Measurements from ENCODE around the gene NECTIN1. TPM values are rescaled to one million over a fixed set of nuclear protein-coding genes. Genes with fewer than 3 reads are reported as not detected.

Gene NECTIN1
- total RNA-seq, 1 donor from 2014 or later, result 232 TPM

DNA sequence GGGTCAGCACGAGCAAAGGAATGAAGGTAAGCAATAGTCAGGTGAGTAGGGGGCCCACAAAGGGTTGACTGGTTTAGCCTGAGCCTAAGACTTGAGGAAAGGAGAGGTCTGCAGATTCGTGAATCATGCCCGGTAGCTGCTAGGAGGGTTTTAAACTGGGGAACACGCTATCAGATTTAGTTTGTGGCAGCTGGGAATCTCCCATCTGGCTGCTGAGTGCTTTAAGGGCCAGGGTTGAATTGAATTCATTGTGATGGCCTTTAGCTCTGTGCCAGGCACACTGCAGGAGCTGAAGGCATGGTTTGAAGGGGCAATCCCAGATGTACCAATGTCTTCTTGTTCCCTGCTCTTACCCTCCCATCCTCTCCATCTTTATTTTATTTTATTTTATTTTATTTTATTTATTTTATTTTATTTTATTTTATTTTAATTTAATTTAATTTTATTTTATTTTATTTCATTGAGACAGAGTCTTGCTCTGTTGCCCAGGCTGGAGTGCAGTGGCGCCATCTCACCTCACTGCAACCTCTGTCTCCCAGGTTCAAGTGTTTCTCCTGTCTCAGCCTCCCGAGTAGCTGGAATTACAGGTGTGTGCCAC lies 1.9 kb upstream of the NECTIN1 start:
- DNase-seq (ENCODE audit: low spot score), result no peak

GRCh38 chr11:119729951-119730613 lies 1.1 kb upstream of the NECTIN1 start:
- peak; percentile 83 for DNase-seq (ENCODE audit: low spot score)

- no peak for DNase-seq (ENCODE audit: low spot score)
These were observed 554 bp upstream of the NECTIN1 start for GRCh38 chr11:119729581-119729927.

GRCh38 chr11:119728211-119728626 lies 781 bp downstream of the NECTIN1 start:
- no peak for DNase-seq (ENCODE audit: low spot score)

DNA sequence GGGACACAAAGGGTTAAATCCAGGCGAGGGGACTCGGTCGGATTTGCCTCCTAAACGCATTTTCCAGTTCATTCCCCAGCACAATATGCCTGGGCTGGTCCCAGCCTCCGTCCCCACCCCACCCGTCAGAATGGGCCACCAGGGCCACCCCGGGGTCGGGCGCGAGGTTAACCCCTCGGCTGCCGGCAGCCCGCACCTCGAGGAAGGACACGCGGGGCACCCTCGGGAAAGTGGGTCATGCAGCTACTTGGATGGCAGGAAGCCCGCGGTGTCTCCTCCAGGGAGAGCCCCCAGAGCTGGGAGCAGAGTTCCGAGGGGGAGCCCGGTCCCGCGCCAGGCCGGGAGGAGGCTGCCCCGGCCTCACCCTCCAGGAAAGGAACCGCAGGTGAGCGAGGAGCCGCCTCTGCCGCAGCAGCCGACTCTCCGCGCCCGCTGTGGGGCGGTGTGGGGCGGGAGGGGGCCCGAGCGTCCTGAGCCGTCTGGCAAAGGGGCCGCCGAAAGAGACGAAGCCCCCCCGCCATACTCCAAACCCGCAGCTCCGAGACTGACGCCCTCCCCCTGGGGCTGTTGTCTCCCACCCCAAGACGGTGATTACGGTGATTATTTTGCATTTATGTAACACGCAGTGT lies 1.4 kb downstream of the NECTIN1 start:
- peak; percentile 57 for DNase-seq (ENCODE audit: low spot score)

DNA sequence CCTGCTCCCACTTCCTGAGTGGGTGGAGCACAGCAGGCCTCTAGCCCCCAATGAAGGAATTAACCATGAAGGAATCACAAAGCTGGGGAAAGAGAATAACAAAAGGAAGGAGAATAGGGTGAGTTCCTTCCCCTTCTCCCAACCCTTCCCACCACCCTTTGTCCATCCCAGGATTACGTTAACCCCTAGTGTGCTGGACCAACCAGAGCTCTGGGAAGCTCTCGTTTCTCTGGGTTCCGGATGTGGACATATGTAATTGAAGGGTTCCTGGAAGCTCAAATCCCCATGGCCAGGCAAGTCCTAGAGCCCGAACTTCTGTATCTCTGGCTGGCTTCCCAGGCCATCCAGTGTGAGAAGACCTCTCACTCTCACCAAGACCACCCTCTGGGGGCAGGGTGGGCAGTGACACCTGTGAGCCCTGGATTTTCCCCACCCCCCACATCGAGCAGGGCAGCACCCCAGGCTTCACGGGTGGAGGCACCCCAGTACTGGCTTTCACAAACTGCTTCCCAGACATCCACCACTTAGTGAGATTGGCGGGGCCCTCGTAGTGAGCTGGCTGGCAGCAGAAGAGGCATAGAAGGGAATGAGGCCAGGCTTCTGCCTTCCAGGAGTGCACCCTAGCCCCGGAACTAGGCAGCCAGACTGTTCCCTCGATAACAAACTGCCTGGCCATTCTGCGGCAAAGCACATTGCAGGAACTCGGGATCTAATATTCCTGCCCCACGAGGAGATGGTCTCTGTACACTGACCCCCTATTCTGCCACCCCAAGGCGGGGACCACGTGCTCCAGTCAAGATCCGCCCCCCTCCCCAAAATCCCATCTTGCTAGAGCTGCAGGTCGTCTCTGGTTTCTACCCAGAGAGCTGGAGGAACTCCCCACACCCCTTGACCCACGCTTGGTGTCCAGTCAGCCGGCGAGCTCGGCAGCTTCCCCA lies 2.1 kb downstream of the NECTIN1 start:
- DNase-seq (ENCODE audit: low spot score), result no peak

DNA sequence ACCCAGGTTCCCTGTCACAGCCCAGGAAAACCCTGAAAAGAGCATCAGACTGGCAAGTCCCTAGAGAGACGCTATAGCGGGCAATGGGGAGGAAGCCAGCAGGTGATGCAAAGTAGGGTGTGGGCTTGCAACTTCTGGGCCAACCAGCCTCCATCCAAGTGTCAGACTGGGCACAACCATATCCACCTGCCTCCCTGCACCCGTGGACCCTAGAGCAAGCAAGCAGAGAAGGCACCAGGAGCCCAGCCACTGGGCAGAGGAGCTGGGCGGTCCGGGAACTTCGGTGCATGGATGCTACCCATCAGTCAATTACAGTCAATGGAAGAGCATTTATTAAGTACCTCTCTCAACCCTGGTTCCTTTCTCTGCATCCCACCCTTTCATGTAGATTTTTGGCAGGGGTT lies 2.8 kb downstream of the NECTIN1 start:
- no peak for DNase-seq (ENCODE audit: low spot score)

DNA sequence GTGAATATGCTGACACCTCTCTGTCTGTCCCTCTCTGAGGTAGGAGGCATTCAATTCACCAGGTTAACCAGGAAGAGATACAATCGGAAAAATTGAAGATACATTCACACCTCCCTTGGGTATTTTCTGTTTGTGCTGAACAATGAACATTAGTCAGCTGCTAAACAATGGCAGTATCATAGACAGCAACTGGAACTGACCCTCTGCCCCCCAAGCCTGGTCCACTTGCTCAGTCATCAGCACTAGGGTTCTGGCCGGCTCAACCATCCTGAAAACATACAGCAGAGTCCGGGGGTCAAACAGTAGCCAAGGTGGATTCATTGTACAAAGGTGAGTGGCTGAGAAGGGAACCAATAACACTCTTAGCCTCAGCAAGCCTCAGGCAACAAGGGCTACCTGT lies 4.0 kb downstream of the NECTIN1 start:
- DNase-seq (ENCODE audit: low spot score), result no peak

DNA sequence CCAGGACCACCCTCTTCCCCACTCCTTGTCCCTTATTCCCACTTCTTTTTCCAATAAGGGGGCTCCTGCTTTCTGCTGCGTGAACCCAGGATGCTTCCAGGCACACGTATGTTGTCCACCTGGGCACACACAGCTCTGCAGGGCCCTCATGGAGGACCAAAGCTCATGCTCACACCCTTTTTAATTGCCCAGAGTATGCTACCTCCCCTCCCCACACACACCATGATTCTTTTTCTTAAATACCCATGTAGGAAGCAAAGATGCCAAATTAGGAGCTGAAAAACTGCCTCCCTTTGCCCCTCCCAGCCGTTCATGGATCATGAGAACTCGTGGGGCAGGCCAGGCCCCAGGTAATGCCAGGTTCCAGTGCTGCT lies 5.1 kb downstream of the NECTIN1 start:
- no peak for DNase-seq (ENCODE audit: low spot score)

GRCh38 chr11:119723243-119723951 lies 5.6 kb downstream of the NECTIN1 start:
- DNase-seq (ENCODE audit: low spot score), result no peak

GRCh38 chr11:119722281-119722794 lies 6.7 kb downstream of the NECTIN1 start:
- DNase-seq (ENCODE audit: low spot score), result no peak

DNA sequence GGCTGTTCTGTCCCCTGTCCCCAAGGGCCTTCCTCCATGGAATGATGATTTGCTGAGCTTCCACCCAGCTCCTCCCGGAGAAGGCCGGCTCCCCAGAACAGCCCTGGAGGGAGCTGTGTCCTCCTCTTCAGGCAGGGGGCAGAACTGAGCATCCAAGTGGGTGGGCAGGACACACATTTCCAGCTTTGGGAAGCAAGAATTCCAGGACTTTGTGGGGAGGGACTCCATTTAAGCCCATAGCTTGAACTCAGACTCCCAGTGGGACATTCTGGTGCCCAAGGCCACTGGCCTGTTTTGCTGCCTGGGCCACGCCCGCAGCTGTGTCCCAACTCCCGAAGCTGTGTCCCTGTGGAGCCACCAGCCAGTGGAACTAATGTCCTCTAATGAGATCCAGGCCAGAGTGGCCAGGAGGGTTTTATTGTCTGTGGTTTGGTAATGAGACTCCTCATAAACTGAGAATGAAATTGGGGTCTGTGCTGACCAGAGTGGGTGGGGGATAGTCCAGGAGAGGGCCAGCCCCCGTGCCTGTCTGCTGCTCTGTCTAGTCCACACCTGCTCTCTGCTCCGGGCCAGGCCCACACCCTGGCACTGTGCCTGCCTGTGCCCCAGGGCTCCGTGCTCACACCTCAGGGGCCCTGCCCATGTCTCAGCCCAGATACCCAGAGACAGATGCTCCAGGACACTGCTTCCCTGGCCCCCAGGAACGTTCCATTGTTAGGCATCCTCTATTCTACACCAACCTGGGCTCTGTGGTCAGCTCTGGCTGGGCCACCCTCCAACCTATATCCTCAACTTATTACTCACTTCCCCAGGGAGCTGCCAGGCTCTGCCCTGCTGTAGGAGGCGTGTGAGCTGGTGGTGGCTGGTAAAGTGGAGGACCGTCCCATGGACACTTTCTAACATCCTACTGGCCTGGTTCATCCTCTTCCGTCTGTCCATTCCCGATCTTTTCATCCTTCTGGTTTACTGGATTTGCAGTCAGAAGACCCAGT lies 7.6 kb downstream of the NECTIN1 start:
- no peak for DNase-seq (ENCODE audit: low spot score)

DNA sequence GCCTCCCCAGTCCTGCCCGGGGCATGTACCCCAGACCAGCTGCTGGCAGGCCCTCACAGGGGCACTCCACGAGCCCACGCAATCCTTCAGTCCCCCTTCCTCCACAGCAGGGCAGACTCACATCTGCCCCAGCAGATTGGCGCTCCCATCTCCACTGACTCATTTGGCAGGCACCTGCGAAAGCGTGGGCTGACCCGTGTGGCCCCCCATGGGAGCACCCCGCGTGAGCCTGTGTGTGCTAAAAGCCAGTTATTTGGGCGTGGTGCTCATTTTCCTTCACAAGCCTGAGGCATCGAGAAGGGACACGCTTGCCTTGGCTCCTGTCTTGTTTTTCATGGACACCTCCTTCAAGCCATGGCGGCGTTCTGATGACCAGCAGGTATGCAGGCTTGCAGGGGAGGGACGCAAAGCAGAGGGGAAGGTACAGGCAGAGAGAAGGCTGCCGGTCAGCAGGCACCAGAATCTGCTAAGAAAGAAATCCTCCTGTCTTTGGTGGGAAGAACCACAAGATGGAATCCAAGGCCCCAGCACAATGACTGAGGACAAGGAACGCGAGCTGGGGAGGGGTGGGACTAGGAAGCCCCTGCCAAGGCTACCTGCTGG lies 8.6 kb downstream of the NECTIN1 start:
- no peak for DNase-seq (ENCODE audit: low spot score)

DNA sequence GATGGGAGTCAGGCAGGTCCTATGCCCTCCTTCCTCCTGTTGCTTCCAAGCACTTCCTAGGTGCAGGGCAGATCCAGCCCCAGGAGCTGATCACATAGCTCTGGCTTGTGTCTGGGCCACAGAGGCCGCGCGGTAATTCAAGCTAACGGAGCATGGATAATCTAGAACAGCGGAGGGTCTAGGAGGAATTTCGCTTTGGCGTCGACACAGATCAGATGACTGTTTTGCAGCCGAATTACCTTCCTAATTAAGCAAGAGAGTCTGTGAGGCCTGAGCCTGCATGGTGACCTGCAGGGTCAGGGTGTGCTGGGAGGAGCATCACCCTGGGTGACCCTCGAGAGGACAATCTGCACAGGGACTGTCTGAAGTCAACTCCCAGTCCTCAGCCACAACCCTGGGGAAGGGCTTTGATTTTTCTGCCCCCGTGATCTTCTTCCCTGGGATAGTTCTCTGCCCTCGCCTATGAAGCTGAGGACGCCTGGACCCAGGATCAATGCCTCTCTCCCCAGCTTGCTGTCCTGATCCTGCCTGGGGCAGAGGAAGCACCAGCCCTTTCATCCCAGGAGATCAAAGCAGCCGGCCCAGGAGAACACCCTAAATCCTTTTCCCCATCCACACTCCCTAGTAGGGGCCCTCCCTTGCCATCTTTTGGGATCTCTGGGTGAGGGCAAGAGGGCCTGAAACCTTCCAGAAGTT lies 11.0 kb downstream of the NECTIN1 start:
- DNase-seq (ENCODE audit: low spot score), result no peak

GRCh38 chr11:119716582-119717498 lies 12.2 kb downstream of the NECTIN1 start:
- no peak for DNase-seq (ENCODE audit: low spot score)

DNA sequence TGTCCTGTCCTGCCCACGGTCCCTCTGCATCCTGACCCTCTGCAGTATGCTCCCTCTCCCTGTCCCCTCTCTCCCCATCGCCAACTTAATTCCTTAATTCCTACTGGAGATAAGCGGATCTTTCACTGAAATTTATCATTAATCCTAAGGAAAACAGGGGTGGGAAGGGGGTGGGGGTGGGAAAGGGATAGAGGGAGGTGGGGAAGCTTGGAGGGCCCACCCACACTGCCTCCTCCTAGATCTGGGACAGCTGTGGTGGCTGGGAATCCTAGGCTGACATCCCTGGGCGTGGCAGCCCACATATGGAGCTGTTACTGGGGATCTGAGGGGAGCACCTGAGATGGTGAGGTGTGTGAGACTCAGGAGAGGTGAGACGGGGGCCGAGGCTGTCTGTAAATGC lies 14.4 kb downstream of the NECTIN1 start:
- no peak for DNase-seq (ENCODE audit: low spot score)

GRCh38 chr11:119714189-119714588 lies 14.8 kb downstream of the NECTIN1 start:
- no peak for DNase-seq (ENCODE audit: low spot score)
